ENCODE measurements around the gene RPLP2.

RPLP2 gene

GRCh38 chr11:833114-833791 is 23.5 kb downstream of the RPLP2 start:
- in situ Hi-C loops (cut with MboI; ENCODE audit: low sequenced_read_pairs), result no loop called here

GRCh38 chr11:833849-834311 is 24.1 kb downstream of the RPLP2 start:
- in situ Hi-C loops (cut with MboI; ENCODE audit: low sequenced_read_pairs), result no loop called here

GRCh38 chr11:834371-835316 is 24.9 kb downstream of the RPLP2 start:
- in situ Hi-C loops (cut with MboI; ENCODE audit: low sequenced_read_pairs), result no loop called here

DNA sequence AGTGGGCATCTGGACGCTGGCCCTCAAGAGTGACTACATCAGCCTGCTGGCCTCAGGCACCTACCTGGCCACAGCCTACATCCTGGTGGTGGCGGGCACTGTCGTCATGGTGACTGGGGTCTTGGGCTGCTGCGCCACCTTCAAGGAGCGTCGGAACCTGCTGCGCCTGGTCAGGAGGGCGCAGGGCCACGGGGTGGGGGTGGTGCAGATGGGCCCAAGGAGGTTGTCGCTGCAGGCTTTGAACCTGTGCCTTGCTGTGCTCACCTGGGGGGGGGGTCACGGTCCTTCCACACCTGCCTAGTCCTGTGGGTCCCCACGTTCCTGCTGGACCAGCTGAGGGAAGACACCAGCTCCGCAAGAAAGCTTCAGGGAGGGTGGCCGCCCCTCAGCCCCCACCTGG is 26.5 kb downstream of the RPLP2 start:
- in situ Hi-C loops (cut with MboI; ENCODE audit: low sequenced_read_pairs), result no loop called here

- in situ Hi-C loops (cut with MboI; ENCODE audit: low sequenced_read_pairs), result no loop called here
These were observed 26.9 kb downstream of the RPLP2 start for GRCh38 chr11:836700-837099.

DNA sequence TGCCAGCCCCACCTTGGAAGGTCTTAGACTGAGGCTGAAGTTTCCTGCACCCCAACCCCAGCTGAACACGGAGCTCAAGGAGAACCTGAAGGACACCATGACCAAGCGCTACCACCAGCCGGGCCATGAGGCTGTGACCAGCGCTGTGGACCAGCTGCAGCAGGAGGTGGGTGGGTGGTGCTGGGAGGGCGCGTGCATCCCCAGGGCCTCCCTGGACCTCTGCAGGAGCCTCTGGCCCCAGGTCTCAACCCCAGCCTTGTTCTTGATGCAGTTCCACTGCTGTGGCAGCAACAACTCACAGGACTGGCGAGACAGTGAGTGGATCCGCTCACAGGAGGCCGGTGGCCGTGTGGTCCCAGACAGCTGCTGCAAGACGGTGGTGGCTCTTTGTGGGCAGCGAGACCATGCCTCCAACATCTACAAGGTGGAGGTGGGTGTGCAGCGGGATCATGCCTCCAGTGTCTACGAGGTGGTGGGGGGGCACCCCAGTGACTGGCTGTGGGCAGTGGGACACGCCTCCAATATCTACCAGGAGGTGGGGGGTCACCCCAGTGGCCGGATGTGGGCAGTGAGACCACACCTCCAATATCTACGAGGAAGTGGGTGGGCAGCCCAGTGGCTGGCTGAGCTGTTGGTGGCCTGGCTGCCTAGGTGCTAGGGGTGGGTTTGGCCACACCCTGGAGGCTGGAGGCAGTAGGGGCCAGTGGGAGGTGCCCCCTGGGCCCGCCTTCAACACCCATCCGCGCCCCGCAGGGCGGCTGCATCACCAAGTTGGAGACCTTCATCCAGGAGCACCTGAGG is 27.6 kb downstream of the RPLP2 start:
- in situ Hi-C loops (cut with MboI; ENCODE audit: low sequenced_read_pairs), result no loop called here

DNA sequence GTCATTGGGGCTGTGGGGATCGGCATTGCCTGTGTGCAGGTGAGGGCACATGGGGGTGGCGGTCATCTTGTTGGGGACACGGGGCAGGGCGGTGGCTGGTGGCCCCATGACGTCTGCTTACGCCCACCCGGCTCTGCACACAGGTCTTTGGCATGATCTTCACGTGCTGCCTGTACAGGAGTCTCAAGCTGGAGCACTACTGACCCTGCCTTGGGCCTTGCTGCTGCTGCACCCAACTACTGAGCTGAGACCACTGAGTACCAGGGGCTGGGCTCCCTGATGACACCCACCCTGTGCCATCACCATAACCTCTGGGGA is 28.2 kb downstream of the RPLP2 start:
- in situ Hi-C loops (cut with MboI; ENCODE audit: low sequenced_read_pairs), result no loop called here

DNA sequence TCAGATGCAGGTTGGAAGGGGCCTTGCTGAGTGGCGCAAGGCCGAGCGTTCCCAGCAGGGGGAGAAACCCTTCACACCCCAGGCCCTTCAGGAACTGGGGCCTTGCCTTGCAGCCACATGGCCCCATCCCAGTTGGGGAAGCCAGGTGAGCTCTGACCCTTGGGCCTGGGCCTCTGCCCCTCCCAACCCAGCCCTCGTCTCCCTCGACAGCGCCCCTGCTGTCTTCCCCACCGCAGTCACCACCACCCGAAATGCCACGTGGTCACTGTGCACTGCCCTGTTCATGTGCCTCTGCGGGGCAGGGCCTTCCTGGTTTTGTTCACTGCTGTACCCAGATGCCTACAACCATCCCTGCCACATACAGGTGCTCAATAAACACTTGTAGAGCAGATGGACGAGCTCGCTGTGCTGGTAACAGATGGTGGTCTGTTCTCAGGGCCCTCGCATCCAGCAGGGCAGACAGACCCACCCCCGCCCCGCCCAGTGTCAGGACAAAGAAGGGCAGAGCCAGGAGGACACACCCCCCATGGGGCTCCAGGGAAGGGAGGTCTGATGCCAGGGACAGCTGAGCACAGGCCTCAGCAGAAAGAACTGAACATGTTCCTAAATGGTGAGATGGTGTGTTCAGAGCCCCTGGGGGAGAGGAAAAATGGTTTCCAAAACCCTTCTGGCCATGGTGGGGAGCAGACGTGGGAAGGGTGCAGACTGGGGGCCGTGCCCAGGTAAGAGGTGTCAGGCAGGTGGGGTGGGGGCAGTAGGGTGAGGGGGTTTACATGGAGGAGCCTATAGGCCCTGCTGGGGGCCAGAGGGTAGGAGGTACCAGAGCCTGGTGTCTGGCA is 28.9 kb downstream of the RPLP2 start:
- in situ Hi-C loops (cut with MboI; ENCODE audit: low sequenced_read_pairs), result no loop called here

- in situ Hi-C loops (cut with MboI; ENCODE audit: low sequenced_read_pairs), result no loop called here
These were observed 29.5 kb downstream of the RPLP2 start for GRCh38 chr11:839280-839623.

GRCh38 chr11:839875-840617 is 30.3 kb downstream of the RPLP2 start:
- in situ Hi-C loops (cut with MboI; ENCODE audit: low sequenced_read_pairs), result no loop called here

- in situ Hi-C loops (cut with MboI; ENCODE audit: low sequenced_read_pairs), result no loop called here
These were observed 32.2 kb downstream of the RPLP2 start for GRCh38 chr11:841981-842369.

GRCh38 chr11:842370-843002 is 32.7 kb downstream of the RPLP2 start, which contains the start of the genes POLR2L and TSPAN4:
TSS of gene POLR2L (minus strand) at chr11:842529. CDS start at chr11:842508, 21 bp downstream.
TSS of gene TSPAN4 (plus strand) at chr11:842852. CDS start at chr11:850305, 7,453 bp downstream.
- in situ Hi-C loops (cut with MboI; ENCODE audit: low sequenced_read_pairs), result no loop called here

- in situ Hi-C loops (cut with MboI; ENCODE audit: low sequenced_read_pairs), result no loop called here
These were observed 33.4 kb downstream of the RPLP2 start for GRCh38 chr11:843086-843734.

DNA sequence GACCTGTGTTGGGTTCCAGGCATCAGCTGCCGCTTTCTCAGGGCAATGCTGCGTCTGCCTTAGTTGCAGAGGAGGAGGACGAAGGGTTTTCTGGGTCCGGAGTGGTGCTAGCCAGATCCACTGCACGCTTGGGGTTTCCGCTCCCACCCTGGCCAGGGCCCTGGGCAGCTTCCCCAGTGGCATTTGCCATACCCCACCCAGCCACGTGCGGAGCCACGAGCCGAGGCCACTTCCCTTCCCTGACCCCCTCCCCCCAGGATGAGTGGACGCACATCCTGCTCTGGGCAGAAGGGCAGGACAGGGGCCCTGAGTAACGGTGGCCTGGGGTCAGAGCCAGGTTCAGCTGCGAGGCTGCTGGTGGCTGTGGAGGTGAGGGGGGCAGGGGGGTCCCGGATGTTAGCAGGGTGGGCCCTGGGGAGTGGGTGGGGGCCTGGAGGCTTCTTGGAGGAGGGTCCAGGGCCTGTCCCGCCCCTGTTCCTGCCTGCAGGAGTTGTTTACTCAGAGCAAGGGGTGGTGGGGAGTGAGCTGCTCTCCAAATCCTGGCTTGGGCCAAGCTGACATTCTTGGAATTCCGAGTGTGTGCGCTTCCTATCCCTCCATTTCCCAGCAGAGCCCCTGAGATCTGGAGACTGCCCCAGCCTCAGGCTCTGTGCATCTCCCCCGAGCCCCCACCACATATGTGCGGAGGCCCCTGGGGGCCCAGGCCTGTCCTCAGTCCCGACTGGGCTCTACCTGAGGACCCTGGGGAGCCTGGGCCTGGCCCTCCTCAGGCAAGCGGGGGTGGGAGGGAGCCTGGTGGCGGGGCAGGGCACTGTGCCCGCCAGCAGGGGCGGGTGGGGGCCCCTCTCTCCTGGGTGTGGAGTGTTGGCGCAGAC is 34.3 kb downstream of the RPLP2 start:
- in situ Hi-C loops (cut with MboI; ENCODE audit: low sequenced_read_pairs), result no loop called here

DNA sequence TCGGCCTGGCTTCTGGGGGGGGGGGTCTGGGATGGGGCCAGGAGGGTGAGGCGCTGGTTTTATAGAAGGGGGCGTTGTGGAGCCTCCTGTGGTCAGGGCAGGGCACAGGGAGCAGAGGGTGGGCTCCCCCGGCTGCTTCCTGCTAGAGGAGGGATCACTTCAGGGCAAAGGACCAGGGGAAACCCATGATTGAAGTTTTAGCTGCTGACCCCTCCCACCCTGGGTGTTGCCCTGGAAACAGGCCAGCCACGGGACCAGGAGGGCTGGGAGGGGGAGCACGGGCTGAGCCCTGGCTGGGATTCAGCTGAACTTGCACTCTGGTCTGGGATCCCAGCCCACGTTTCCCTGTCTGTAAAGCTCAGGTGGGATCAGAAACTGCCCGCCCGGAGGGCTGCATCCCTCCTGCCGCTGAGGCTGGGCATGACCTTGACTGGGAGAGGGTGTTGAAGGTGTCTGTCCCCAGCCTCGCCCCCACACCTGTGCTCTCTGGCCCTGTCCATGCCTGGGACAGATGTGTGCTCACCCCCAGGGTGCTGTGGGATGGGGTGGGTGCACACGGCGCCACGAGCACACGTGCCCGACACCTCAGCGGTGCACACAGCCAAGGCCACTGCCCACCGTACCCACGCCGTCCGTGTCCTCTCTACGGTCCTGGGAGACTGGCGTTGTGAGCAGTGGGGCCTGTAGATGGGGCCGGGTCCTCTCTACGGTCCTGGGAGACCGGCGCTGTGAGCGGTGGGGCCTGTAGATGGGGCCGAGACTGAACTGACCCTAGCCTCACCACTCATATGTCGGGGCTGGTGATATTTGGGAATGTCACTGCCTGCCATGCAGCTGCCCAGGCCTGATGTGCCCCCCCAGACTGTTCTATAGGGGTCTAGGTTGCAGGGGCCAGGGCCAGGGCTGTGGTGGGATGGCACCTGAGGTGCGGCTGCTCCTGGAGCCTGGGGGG is 35.2 kb downstream of the RPLP2 start:
- in situ Hi-C loops (cut with MboI; ENCODE audit: low sequenced_read_pairs), result no loop called here

- in situ Hi-C loops (cut with MboI; ENCODE audit: low sequenced_read_pairs), result no loop called here
These were observed 36.2 kb downstream of the RPLP2 start for GRCh38 chr11:845872-846495.

Measured in HL-60/S4 (cell line).